HCT116 (cell line): ENCODE data around the gene PRIMPOL. TPM values are rescaled to one million over a fixed set of nuclear protein-coding genes. Genes with fewer than 3 reads are reported as not detected.

Experiments
- ATAC-seq: fragments of 200-7000 bp; cut with Tn5 transposase; 2 replicates; pipeline ENCODE4 v1.9.1; 2020; ENCODE audit warnings: mild to moderate bottlenecking, moderate library complexity
- BruUV-seq: library from RNA; stranded (reverse); fragments of 400-500 nt; replicated peaks from 2 replicates; lab custom pipeline; 2021; lab: Mats Ljungman, UMichigan
- CTCF ChIA-PET: fragments of 300-600 bp; sonication (Branson Sonifier 250); formaldehyde crosslinking; loops from one replicate; lab custom pipeline; 2021; ENCODE audit warnings: antibody characterized with exemption; lab: Charles Lee
- POLR2A ChIA-PET: fragments of 300-600, 350-600 bp; sonication (Branson Sonifier 250); formaldehyde crosslinking; loops from one replicate; lab custom pipeline; 2021; ENCODE audit warnings: antibody characterized with exemption; lab: Charles Lee
- RAD21 ChIA-PET, 2 experiments: fragments of 300-600 bp; sonication (Branson Sonifier 250); formaldehyde crosslinking; loops; one replicate each; lab custom pipeline; 2023; ENCODE audit warnings: low total read pairs in 2 of 2; ENCODE audit not compliant: uncharacterized antibody in 2 of 2, unreplicated experiment in 2 of 2, low non-redundant PET in 1 of 2; lab: Charles Lee
- DNase-seq: peaks from one replicate; pipeline ENCODE4 v3.0.0-alpha.2; 2010; ENCODE audit warnings: low read depth, low spot score
- H2AFZ ChIP-seq: fragments of 200-600 bp; shearing (Covaris generic), sonication (generic); 2 replicates; pipeline ENCODE4 v1.6.1; 2017; ENCODE audit warnings: low read depth, mixed run types, mixed read lengths, antibody characterized with exemption, low read length; ENCODE audit not compliant: poor library complexity, severe bottlenecking
- H3K27ac ChIP-seq: 2 replicates; pipeline ENCODE4 v1.5.1; 2012; ENCODE audit warnings: low read depth, low read length
- H3K27me3 ChIP-seq: fragments of 200-600 bp; sonication (generic); 2 replicates; pipeline ENCODE4 v1.6.1; 2016; ENCODE audit warnings: mixed run types, low read length, mixed read lengths; ENCODE audit not compliant: insufficient read depth
- H3K36me3 ChIP-seq, 2 experiments: fragments of 200-500 bp in 1 of 2; fragments of 200-600 bp in 1 of 2; sonication (Bioruptor generic) in 1 of 2; sonication (generic) in 1 of 2; 2 replicates each; pipeline versions ENCODE4 v1.5.1 to v1.6.1; 2014 to 2016; ENCODE audit warnings: low read length in 2 of 2, inconsistent platforms in 1 of 2, mixed read lengths in 1 of 2, mixed run types in 1 of 2; ENCODE audit not compliant: insufficient read depth in 2 of 2, control insufficient read depth in 1 of 2
- H3K4me1 ChIP-seq, 2 experiments: fragments of 200-600 bp in 1 of 2; sonication (generic) in 1 of 2; 2 replicates each; pipeline versions ENCODE4 v1.5.1 to v1.6.1; 2012 to 2017; ENCODE audit warnings: low read length in 2 of 2, inconsistent platforms in 1 of 2, mild to moderate bottlenecking in 1 of 2, mixed read lengths in 1 of 2, mixed run types in 1 of 2, moderate library complexity in 1 of 2; ENCODE audit not compliant: insufficient read depth in 2 of 2, control insufficient read depth in 1 of 2
- H3K4me2 ChIP-seq: fragments of 200-600 bp; sonication (generic); 2 replicates; pipeline ENCODE4 v1.6.1; 2017; ENCODE audit warnings: mixed run types, low read length, mixed read lengths
- H3K4me3 ChIP-seq, 2 experiments: fragments of 200-600 bp in 1 of 2; sonication (generic) in 1 of 2; replicated peaks in 1 of 2; 2 replicates each; pipeline ENCODE4 v1.5.1; 2011 to 2016; ENCODE audit warnings: low read length in 2 of 2, control low read depth in 1 of 2, low read depth in 1 of 2, mild to moderate bottlenecking in 1 of 2, mixed read lengths in 1 of 2, mixed run types in 1 of 2
- H3K79me2 ChIP-seq: fragments of 200-600 bp; sonication (generic); 2 replicates; pipeline ENCODE4 v1.6.1; 2017; ENCODE audit warnings: mild to moderate bottlenecking, mixed run types, low read length, moderate library complexity, mixed read lengths; ENCODE audit not compliant: insufficient read depth
- H3K9ac ChIP-seq: fragments of 200-600 bp; sonication (generic); 2 replicates; pipeline ENCODE4 v1.6.1; 2016; ENCODE audit warnings: low read length, mixed read lengths
- H3K9me2 ChIP-seq: fragments of 200-600 bp; sonication (generic), shearing (Covaris generic); 2 replicates; pipeline ENCODE4 v1.6.1; 2017; ENCODE audit warnings: mixed run types, mild to moderate bottlenecking, moderate library complexity; ENCODE audit not compliant: insufficient read depth
- H3K9me3 ChIP-seq, 2 experiments: fragments of 200-500 bp in 1 of 2; fragments of 200-600 bp in 1 of 2; sonication (Bioruptor generic) in 1 of 2; sonication (generic) in 1 of 2; 2 replicates each; pipeline ENCODE4 v1.6.1; 2014 to 2017; ENCODE audit warnings: low read length in 2 of 2, mixed read lengths in 2 of 2, inconsistent platforms in 1 of 2, low read depth in 1 of 2, mild to moderate bottlenecking in 1 of 2, mixed run types in 1 of 2, moderate library complexity in 1 of 2; ENCODE audit not compliant: control insufficient read depth in 1 of 2, insufficient read depth in 1 of 2
- H4K20me1 ChIP-seq: fragments of 200-600 bp; sonication (generic), shearing (Covaris generic); 2 replicates; pipeline ENCODE4 v1.6.1; 2017; ENCODE audit warnings: mixed run types, mild to moderate bottlenecking, moderate library complexity; ENCODE audit not compliant: insufficient read depth
- CBX3 ChIP-seq: IDR thresholded peaks from 2 replicates; pipeline ENCODE4 v1.6.1; 2012; ENCODE audit warnings: low read depth
- CEBPB ChIP-seq: IDR thresholded peaks from 2 replicates; pipeline ENCODE4 v1.6.1; 2012; ENCODE audit warnings: low read depth
- ELF1 ChIP-seq: IDR thresholded peaks from 2 replicates; pipeline ENCODE4 v1.6.1; 2012; ENCODE audit warnings: low read depth, borderline replicate concordance
- FOSL1 ChIP-seq: IDR thresholded peaks from 2 replicates; pipeline ENCODE4 v1.6.1; 2012; ENCODE audit warnings: low read depth
- MAX ChIP-seq: IDR thresholded peaks from 2 replicates; pipeline ENCODE4 v1.6.1; 2012
- POLR2A ChIP-seq: IDR thresholded peaks from 2 replicates; pipeline ENCODE4 v1.7.0; 2011; ENCODE audit warnings: borderline replicate concordance; ENCODE audit not compliant: insufficient read depth, insufficient read length; ENCODE audit errors: extremely low read depth
- RAD21 ChIP-seq: IDR thresholded peaks from 2 replicates; pipeline ENCODE4 v1.6.1; 2012; ENCODE audit warnings: low read depth, mild to moderate bottlenecking
- REST ChIP-seq: IDR thresholded peaks from 2 replicates; pipeline ENCODE4 v1.6.1; 2012; ENCODE audit warnings: low read depth
- SP1 ChIP-seq: IDR thresholded peaks from 2 replicates; pipeline ENCODE4 v1.6.1; 2012; ENCODE audit warnings: low read depth
- TCF7L2 ChIP-seq: IDR thresholded peaks from 2 replicates; pipeline ENCODE4 v1.7.0; 2011; ENCODE audit warnings: borderline replicate concordance, inconsistent platforms; ENCODE audit not compliant: insufficient read depth, insufficient read length; ENCODE audit errors: extremely low read depth
- YY1 ChIP-seq: IDR thresholded peaks from 2 replicates; pipeline ENCODE4 v1.6.1; 2011; ENCODE audit warnings: low read length, low read depth, moderate library complexity, mild to moderate bottlenecking; ENCODE audit not compliant: insufficient replicate concordance; ENCODE audit errors: extremely low read depth
- ZNF274 ChIP-seq: fragments of 200-500 bp; sonication (Bioruptor generic); IDR thresholded peaks from 2 replicates; pipeline ENCODE4 v1.6.1; 2014; ENCODE audit warnings: mild to moderate bottlenecking, low read depth, low read length, inconsistent platforms
- intact Hi-C: fragments of 100-400 bp; cut with micrococcal nuclease; formaldehyde crosslinking; loops from 2 replicates; pipeline ENCODE4 v1.10.0; 2022
- total RNA-seq: library from RNA; stranded (reverse); gene quantifications from one replicate; pipeline ENCODE4 v1.2.1, GENCODE V29; 2021; ENCODE audit not compliant: unreplicated experiment

Gene PRIMPOL
- total RNA-seq, 1 experiment from 2014 or later, result 11.3 TPM

GRCh38 chr4:184731056-184731455, 81.5 kb downstream of the PRIMPOL start:
- H3K36me3 ChIP-seq, result peaks cover 0 to 8% of the 10 kb centered on the region in 2 experiments; a peak in 1 of 4 replicates
- no TSS peak for BruUV-seq
- no peak for ATAC-seq
- H3K27me3 ChIP-seq, result no peaks in the 10 kb centered on the region
- DNase-seq, result no peak
- POLR2A ChIA-PET, result no interaction called here
- TF ChIP-seq RAD21 (no peak), SP1 (no peak), MAX (no peak), YY1 (no peak), CBX3 (no peak), POLR2A (no peak), ZNF274 (no peak), FOSL1 (no peak), CEBPB (no peak), TCF7L2 (no peak), ELF1 (no peak), REST (no peak)
- no peak overlapping the region for H3K9ac ChIP-seq
- peaks cover 42% of the 10 kb centered on the region for H3K79me2 ChIP-seq
- H3K9me2 ChIP-seq, result no peaks in the 10 kb centered on the region
- H3K4me2 ChIP-seq, result no peak overlapping the region
- intact Hi-C loops, result loop anchor here (10.0 kb wide), 1 partner anchor 466 kb away; no protein-coding TSS in a partner anchor
- H3K9me3 ChIP-seq, result no peaks in the 10 kb centered on the region
- H3K4me3 ChIP-seq, result no peak overlapping the region
- CTCF ChIA-PET, result no interaction called here
- peaks cover 0 to 7% of the 10 kb centered on the region in 2 experiments; a peak in 2 of 4 replicates for H3K4me1 ChIP-seq
- RAD21 ChIA-PET, result no interaction called here
- no peak overlapping the region for H3K27ac ChIP-seq
- no peaks in the 10 kb centered on the region for H4K20me1 ChIP-seq
- H2AFZ ChIP-seq, result no peak overlapping the region
